ENCODE results near the gene CRK.

GRCh38 chr17:1416414-1416813, 39.6 kb downstream of the CRK start:
- TF ChIP-seq CTCF (conservative IDR thresholded peaks at IDR 0.05 in 1 of 2, IDR thresholded peaks at IDR 0.05 in 1 of 2; ENCODE audit: low read depth in 1 of 2, low read length in 2 of 2) (no peak), EZH2 (IDR thresholded peaks at IDR 0.05; ENCODE audit: low read length, missing control alignments) (no peak)

Data from fibroblast of lung (primary cell).